ENCODE results near the gene ZNF641.

The ZNF641 gene

DNA sequence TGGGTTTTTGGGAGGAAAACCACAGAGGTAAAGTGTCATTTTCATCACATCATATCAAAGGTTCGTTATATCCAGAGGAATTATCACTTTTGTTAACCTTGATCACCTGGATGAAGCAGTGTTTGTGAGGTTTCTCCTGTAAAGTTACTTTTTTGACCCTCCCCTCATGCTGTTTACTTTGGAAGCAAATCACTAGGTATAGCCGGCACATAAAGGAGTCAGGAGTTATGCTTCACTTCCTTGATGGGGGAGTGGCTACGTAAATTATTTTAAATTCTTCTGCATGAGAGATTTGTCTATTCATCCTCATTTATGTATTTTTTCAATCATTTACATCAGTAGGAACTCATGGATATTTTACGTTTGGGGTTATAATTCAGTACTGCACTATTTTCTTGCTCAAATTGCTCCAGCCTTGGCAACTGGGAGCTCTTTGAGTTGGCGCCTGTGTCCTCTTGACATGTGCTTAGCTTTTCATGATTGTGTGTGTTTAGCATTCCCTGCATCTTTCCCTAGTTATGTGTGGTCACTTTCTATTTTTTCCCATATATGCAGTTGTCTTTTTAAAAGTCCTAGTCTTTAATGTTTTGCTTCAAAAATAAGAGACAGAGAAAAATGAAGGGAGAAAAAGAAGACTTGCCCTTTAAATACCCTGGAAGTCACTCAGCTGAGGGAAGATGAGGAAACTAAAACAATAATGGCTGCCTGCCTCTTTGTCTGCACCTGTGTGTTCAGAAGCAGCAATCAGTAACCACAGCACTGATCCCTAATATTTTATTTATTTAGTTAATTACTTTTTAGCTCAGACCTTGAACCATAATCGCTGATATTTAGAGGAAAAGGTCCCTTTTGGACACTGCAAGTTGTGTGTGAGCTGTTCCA, 62.1 kb downstream of the ZNF641 start:
- Histone ChIP-seq H3K4me3 (replicated peaks; ENCODE audit: low read depth, low read length) (no peak overlapping the region), H3K27me3 (replicated peaks; ENCODE audit: control insufficient read depth, insufficient read depth, low read length) (no peaks in the 10 kb centered on the region), H3K36me3 (ENCODE audit: control insufficient read depth, insufficient read depth, low read length) (no peaks in the 10 kb centered on the region)
- no peak for DNase-seq (ENCODE audit: extremely low read depth, insufficient read length)
- TF ChIP-seq, protein P1, sequence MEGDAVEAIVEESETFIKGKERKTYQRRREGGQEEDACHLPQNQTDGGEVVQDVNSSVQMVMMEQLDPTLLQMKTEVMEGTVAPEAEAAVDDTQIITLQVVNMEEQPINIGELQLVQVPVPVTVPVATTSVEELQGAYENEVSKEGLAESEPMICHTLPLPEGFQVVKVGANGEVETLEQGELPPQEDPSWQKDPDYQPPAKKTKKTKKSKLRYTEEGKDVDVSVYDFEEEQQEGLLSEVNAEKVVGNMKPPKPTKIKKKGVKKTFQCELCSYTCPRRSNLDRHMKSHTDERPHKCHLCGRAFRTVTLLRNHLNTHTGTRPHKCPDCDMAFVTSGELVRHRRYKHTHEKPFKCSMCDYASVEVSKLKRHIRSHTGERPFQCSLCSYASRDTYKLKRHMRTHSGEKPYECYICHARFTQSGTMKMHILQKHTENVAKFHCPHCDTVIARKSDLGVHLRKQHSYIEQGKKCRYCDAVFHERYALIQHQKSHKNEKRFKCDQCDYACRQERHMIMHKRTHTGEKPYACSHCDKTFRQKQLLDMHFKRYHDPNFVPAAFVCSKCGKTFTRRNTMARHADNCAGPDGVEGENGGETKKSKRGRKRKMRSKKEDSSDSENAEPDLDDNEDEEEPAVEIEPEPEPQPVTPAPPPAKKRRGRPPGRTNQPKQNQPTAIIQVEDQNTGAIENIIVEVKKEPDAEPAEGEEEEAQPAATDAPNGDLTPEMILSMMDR (IDR thresholded peaks at IDR 0.05; ENCODE audit: insufficient read depth, low read length, poor library complexity, severe bottlenecking) = no peak

All from GM06990 (cell line).